HG02852 (cell line): ENCODE results near the gene SLC26A8.
"Not testable (repeated sequence)": the region's sequence is repeated elsewhere in the genome, so short reads cannot be mapped to it uniquely, and the experiment has no call there.

ENCODE experiments used
- ATAC-seq: cut with Tn5 transposase; IDR thresholded peaks from one replicate; pipeline ENCODE4 v1.9.1; 2021; ENCODE audit warnings: mild to moderate bottlenecking, moderate library complexity; ENCODE audit not compliant: unreplicated experiment

Gene SLC26A8

GRCh38 chr6:35919827-35920751, 104.4 kb downstream of the SLC26A8 start:
- ATAC-seq = peak; percentile 37

GRCh38 chr6:35919085-35919826, 105.2 kb downstream of the SLC26A8 start:
- peak; percentile 3 for ATAC-seq

- not testable (repeated sequence) for ATAC-seq
Measured at GRCh38 chr6:35916893-35917292, 107.5 kb downstream of the SLC26A8 start.

GRCh38 chr6:35916056-35916455, 108.4 kb downstream of the SLC26A8 start:
- ATAC-seq = no peak

GRCh38 chr6:35914536-35914935, 109.9 kb downstream of the SLC26A8 start:
- ATAC-seq = no peak

- no peak for ATAC-seq
Measured at GRCh38 chr6:35911871-35912653, 112.4 kb downstream of the SLC26A8 start.

- not testable (repeated sequence) for ATAC-seq
Measured at GRCh38 chr6:35909571-35909970, 114.9 kb downstream of the SLC26A8 start.

GRCh38 chr6:35908753-35909401, 115.6 kb downstream of the SLC26A8 start:
- not testable (repeated sequence) for ATAC-seq

- no peak for ATAC-seq
Measured at GRCh38 chr6:35907750-35908149, 116.7 kb downstream of the SLC26A8 start.

GRCh38 chr6:35906499-35906846, 118.0 kb downstream of the SLC26A8 start:
- no peak for ATAC-seq

GRCh38 chr6:35905841-35906498, 118.5 kb downstream of the SLC26A8 start:
- no peak for ATAC-seq

GRCh38 chr6:35905141-35905785, 119.2 kb downstream of the SLC26A8 start:
- ATAC-seq = no peak

- no peak for ATAC-seq
Measured at GRCh38 chr6:35903679-35904078, 120.8 kb downstream of the SLC26A8 start.

- no peak for ATAC-seq
Measured at GRCh38 chr6:35900448-35900847, 124.0 kb downstream of the SLC26A8 start.

- ATAC-seq = no peak
Measured at GRCh38 chr6:35898003-35898402, 126.4 kb downstream of the SLC26A8 start.

- no peak for ATAC-seq
Measured at GRCh38 chr6:35897486-35897885, 127.0 kb downstream of the SLC26A8 start.

GRCh38 chr6:35897036-35897435, 127.4 kb downstream of the SLC26A8 start:
- no peak for ATAC-seq

- ATAC-seq = no peak
Measured at GRCh38 chr6:35896228-35896627, 128.2 kb downstream of the SLC26A8 start.

- ATAC-seq = no peak
Measured at GRCh38 chr6:35895560-35895959, 128.9 kb downstream of the SLC26A8 start.

- ATAC-seq = no peak
Measured at GRCh38 chr6:35894776-35895175, 129.7 kb downstream of the SLC26A8 start.
